GM06990 (cell line): ENCODE measurements around the gene ADM2.

ENCODE experiments used
- DNase-seq: peaks from one replicate; pipeline ENCODE4 v3.0.0-alpha.2; 2011; ENCODE audit not compliant: insufficient read length; ENCODE audit errors: extremely low read depth
- H3K27me3 ChIP-seq: replicated peaks from 2 replicates; pipeline ENCODE4 v1.6.0; 2011; ENCODE audit warnings: low read length; ENCODE audit not compliant: control insufficient read depth, insufficient read depth
- H3K36me3 ChIP-seq: 2 replicates; pipeline ENCODE4 v1.5.1; 2011; ENCODE audit warnings: low read length; ENCODE audit not compliant: control insufficient read depth, insufficient read depth
- H3K4me3 ChIP-seq: replicated peaks from 2 replicates; pipeline ENCODE4 v1.5.1; 2011; ENCODE audit warnings: low read depth, mild to moderate bottlenecking, control low read depth, low read length
- CTCF ChIP-seq: IDR thresholded peaks from 2 replicates; pipeline ENCODE4 v1.5.1; 2011; ENCODE audit warnings: low read length, control low read depth, mild to moderate bottlenecking, inconsistent platforms; ENCODE audit not compliant: insufficient read depth, poor library complexity, severe bottlenecking

Gene ADM2

GRCh38 chr22:50444663-50445062, 36.7 kb upstream of the ADM2 start:
- TF ChIP-seq CTCF = no peak
- no peak for DNase-seq
- Histone ChIP-seq H3K36me3 (peaks cover 41% of the 10 kb centered on the region), H3K27me3 (no peaks in the 10 kb centered on the region), H3K4me3 (no peak overlapping the region)

DNA sequence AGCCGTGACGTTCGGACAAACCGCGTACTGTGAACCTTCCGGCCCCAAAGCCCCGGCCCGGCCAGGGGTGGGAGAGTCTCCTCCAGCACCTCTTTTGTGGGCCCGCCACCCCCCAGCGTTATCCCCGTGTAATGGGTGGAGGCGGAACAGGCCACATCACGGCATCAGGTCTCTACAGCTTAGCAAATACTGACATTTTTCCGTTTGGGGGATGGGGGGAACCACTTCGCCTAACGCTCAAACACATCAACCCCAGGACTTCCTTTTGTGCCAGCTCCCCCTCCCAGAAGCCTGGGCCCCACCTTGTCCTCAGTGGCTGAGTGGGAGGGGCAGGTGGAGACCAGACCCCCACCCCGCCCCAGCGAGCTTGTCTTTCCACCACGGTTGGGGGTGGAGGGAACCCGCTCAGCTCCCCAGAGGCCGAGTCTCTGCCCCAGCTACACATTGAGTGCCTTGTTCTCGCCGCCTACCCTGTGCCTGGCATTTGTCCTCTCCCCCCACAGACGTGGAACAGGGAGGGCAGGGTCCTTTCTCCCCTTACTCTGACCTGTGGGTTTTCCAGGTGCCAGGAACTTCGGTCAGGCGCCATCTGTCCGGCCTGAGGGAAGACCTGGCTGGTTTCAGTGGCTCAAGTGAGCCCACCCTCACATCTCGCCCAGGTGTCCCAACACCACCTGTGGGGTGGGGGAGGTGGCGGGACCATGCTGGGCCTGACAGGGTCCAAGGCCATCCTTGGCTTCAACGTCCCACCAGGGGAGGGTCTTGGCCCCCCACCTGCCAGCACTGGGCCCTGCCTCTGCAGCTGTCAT, 36.1 kb upstream of the ADM2 start:
- peaks cover 38% of the 10 kb centered on the region for H3K36me3 ChIP-seq
- no peak for TF ChIP-seq CTCF
- H3K27me3 ChIP-seq = no peaks in the 10 kb centered on the region
- no peak for DNase-seq
- H3K4me3 ChIP-seq = no peak overlapping the region

DNA sequence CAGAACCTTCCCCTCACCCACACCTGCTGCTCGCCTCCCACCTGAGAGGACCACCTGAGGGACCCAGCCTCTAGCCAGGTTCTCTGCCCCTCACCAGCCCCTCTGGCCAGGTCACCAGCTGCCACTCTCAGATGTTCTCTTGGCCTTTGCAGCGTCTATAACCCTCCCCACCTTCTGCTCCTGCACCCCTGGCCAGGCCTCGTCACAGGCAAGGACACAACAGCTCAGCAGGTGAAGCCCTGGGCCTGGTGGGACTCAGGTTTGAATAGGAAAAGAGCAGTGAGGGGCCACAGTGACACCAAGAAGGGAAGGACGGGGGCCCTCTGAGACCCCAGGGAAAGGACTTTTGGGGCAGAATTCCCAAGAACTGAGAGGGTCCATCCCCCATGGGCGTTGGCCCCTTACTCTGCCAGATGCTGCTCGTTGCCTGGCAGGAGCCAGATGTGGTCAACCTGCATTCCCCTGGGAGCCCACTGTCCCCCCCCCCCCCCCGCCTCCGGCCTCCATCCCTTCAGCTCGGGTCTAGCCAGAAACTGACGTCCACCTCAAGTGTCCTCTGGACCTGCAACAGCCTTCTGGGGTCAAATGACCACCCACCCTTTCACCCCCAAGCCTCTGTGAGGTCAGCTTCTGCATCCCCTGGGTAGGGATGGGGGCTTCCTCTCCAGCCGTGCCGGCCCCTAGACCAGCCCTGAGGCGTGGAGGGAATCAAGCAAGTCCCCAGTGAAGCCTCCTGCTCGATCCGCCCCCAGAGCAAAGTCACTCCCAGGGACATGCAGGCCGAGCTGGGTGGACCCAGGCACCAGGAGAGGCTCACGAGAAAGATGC, 35.2 kb upstream of the ADM2 start:
- no peaks in the 10 kb centered on the region for H3K27me3 ChIP-seq
- no peak for DNase-seq
- peaks cover 34% of the 10 kb centered on the region for H3K36me3 ChIP-seq
- no peak for TF ChIP-seq CTCF
- H3K4me3 ChIP-seq = no peak overlapping the region

- no peaks in the 10 kb centered on the region for H3K27me3 ChIP-seq
- no peak for TF ChIP-seq CTCF
- DNase-seq = no peak
- peaks cover 28% of the 10 kb centered on the region for H3K36me3 ChIP-seq
- no peak overlapping the region for H3K4me3 ChIP-seq
Measured at GRCh38 chr22:50446708-50447575, 34.4 kb upstream of the ADM2 start.
